A549 (cell line): Measurements from ENCODE around the gene TTC39B.

Experiments
- FOSB ChIP-seq: fragments of 250-450 bp; sonication (Bioruptor Pico); IDR thresholded peaks from 2 replicates; pipeline ENCODE4 v1.5.0; 2020; ENCODE audit warnings: mild to moderate bottlenecking, moderate library complexity
- HOXA7 ChIP-seq: fragments of 250-450 bp; sonication (Bioruptor Pico); IDR thresholded peaks from 2 replicates; pipeline ENCODE4 v1.5.0; 2020; ENCODE audit warnings: mild to moderate bottlenecking, moderate library complexity
- MAFK ChIP-seq: fragments of 450-650 bp; IDR thresholded peaks from 2 replicates; pipeline ENCODE4 v1.6.1; 2014; ENCODE audit not compliant: partially characterized antibody
- MAZ ChIP-seq: fragments of 150-350 bp; IDR thresholded peaks from 2 replicates; pipeline ENCODE4 v1.6.1; 2014; ENCODE audit warnings: antibody characterized with exemption, low read depth, low read length, borderline replicate concordance
- POLR2AphosphoS2 ChIP-seq: conservative IDR thresholded peaks from 2 replicates; pipeline ENCODE4 v1.6.1; 2012; ENCODE audit warnings: low read length, improper control_type of control experiment, inconsistent platforms
- RAD21 ChIP-seq, 2 experiments: fragments of >200 bp in 1 of 2; sonication (Bioruptor Twin) in 1 of 2; formaldehyde crosslinking in 1 of 2; IDR thresholded peaks in 1 of 2; conservative IDR thresholded peaks in 1 of 2; 2 replicates in 1 of 2; 3 replicates in 1 of 2; pipeline ENCODE4 v1.6.1; 2012 to 2018; ENCODE audit warnings: inconsistent platforms in 1 of 2

- TF ChIP-seq POLR2AphosphoS2 = no peak
- no peak for TF ChIP-seq RAD21 (conservative IDR thresholded peaks at IDR 0.05 in 1 of 2, IDR thresholded peaks at IDR 0.05 in 1 of 2)
- TF ChIP-seq MAFK = no peak
- TF ChIP-seq FOSB = no peak
- no peak for TF ChIP-seq HOXA7 (CRISPR knock-in tag)
- no peak for TF ChIP-seq MAZ
These were observed 168.7 kb downstream of the TTC39B start for GRCh38 chr9:15138357-15138686.
